NCI-H69 (cell line): ENCODE results near the gene VIPR1.
A peak's percentile ranks its signal among the peaks of the same experiment; 100 is the strongest.

ENCODE experiments used
- DNase-seq: peaks from one replicate; lab custom pipeline; 2025; lab: John Stamatoyannopoulos, UW

VIPR1 gene, protein sequence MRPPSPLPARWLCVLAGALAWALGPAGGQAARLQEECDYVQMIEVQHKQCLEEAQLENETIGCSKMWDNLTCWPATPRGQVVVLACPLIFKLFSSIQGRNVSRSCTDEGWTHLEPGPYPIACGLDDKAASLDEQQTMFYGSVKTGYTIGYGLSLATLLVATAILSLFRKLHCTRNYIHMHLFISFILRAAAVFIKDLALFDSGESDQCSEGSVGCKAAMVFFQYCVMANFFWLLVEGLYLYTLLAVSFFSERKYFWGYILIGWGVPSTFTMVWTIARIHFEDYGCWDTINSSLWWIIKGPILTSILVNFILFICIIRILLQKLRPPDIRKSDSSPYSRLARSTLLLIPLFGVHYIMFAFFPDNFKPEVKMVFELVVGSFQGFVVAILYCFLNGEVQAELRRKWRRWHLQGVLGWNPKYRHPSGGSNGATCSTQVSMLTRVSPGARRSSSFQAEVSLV

GRCh38 chr3:42502429-42503250, at the start of gene VIPR1:
VIPR1 (plus strand) TSS chr3:42502643; CDS start chr3:42502736, 93 bp downstream.
- peak; percentile 93 for DNase-seq

DNA sequence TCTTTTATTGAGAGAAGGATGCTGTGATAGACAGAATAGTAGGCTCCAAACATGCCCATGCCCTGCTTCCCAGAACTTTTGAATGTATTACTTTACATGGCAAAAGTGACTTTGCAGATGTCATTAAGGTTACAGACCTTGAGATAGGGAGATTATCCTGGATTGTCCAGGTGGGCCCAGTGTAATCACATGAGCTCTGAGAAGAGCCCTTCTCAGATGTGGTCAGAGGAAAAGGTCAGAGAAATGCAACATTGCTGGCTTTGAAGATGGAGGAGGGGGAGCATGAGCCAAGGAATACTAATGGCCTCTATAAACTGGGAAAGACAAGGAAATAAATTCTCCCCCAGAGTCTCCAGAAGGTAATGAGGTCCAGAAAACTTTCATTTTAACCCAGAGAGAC, 46.2 kb upstream of the VIPR1 start:
- no peak for DNase-seq

GRCh38 chr3:42459151-42459550, 43.3 kb upstream of the VIPR1 start:
- no peak for DNase-seq

GRCh38 chr3:42461762-42462161, 40.7 kb upstream of the VIPR1 start:
- no peak for DNase-seq

GRCh38 chr3:42463093-42463492, 39.4 kb upstream of the VIPR1 start:
- no peak for DNase-seq

DNA sequence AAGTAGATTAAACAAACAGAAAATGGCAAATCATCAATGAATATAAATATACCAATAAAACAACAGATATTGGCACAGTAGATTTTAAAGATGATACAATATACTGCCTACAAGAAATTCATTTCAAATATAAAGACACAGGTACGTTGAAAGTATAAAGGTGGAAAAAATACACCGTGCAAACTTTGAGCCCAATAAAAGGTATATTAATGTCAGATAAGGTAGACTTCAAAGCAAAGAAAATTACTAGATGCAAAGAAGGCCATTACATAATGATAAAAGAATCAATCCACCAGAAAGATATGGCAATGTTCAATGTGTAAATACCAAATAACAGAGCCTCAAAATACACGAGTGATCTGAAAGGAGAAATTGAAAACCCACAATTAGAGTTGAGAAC, 34.3 kb upstream of the VIPR1 start:
- DNase-seq, result no peak

DNA sequence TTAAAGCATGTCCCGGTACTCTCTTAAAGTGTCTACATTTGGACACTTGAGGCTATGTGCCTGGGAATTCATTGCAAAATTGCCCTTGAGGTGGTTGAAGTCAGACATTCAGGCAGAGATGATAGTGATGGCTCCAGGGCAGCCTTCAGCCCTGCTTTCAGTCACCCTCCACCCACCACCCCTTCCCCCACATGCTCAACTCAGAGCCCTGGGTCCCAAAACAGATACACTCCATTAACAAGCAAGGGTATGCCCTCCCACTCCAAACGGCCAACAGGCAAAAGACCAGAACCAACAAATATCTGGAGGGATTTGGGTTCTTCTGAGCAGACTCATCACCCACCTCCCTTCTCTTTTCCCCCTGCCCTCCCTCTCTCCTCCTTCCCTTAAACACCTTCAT, 29.9 kb upstream of the VIPR1 start:
- no peak for DNase-seq

DNA sequence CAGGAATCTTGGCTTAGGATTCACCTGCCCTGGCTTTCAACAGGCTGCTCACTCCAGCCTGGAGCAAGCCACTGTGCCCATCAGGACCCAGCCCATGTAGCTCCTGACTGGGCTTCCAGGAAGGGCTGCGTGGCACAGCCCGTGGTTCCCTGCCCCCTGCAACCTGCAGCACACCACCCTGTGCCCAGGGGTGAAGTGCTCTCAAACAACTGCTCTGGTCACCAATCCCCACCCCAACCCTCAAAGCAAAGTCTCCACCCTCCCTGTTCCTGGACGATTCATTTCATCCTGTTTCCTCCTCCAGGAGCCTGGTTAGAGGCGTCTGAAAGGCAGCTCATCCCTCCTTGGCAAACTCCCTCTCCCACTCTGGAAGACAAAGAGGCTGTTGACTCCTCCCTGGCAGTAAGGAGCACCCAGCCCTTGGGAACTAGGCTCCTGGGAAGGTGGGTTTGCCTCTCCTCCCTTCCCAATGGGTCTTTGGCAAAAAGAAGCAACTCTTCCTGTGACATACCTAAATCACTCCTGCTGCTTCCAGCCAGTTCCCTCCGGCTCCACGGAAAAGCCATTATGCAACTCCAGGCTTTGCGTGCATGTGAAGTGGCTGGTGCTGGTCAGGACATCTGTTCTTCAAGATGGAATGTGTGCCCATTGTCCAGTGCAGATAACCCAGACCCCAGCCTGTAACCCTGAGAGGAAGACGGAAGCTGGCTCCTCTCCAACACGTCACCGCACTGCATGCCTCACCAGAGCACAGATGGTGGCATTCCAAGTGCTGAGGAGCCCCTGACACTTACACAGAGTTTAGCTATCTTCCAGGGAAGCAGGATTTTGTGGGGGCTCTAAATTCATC, 29.1 kb upstream of the VIPR1 start:
- peak; percentile 45 for DNase-seq

DNA sequence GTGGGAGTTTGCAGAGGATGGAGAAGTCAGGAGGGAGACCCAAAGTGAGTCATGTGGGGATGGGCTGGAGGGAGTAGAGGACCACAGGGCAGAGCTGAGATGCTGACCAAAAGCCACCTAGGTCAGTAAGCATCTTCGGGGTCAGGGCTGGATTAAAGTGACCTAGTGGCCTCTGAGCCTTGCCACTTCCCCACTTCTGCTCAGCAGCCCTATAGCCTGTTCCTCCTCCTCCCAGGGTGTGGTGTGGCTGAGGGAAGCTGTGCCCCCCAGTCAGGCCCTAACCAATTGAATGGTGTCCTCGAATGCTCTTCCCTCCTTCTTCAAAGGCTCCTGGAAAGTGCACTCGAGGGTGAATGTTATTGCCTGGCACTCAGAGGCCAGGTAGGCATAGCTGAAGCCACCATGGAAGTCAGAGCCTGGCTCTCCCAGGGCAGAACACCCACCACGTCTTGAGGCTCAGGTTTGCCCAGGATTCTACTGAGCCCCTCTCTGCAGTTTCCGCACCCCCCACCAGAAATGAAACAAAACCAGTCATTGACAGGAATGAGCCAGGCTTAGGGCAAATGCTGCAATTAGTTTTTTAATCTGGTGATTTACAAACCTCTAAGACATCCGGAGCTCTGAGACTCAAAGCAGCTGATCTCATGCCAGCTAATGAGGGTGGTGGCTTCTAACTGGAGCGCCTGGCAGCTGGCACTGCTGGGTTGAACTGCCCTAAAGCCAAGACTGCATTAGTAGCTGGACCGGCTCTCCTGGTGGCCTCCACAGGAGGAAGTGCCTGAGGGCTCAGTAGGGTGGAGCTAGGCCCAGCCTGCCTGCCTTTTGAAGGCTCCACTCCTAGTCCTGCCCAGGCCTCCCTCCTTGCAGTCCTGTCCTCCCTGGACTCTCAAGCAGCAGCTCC, 26.0 kb upstream of the VIPR1 start:
- peak; percentile 85 for DNase-seq

GRCh38 chr3:42477696-42478095, 24.7 kb upstream of the VIPR1 start:
- no peak for DNase-seq

- DNase-seq, result no peak
Observed at GRCh38 chr3:42478830-42479229, 23.6 kb upstream of the VIPR1 start.

- DNase-seq, result no peak
Observed at GRCh38 chr3:42486814-42487565, 15.5 kb upstream of the VIPR1 start.

DNA sequence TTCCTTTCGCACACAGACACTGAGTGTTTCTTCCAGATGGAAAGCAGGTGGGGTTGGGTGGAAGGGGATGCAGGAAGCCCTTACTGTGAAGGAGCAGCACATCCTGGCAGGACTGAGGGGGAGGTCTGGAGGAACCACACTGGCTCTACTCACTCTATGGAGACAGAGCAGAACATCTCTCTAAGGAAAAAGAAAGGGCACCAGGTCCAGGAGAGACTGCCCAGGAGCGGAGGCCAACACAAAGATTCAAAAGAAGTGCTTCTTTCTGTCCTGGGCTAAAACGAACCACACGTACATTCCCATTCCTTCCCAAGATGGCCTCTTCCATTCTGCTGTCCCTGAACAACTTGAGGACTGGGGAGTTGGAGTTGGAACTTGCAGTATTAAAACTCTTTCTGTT, 13.8 kb upstream of the VIPR1 start:
- DNase-seq, result no peak

- no peak for DNase-seq
Observed at GRCh38 chr3:42489116-42489936, 13.1 kb upstream of the VIPR1 start.

DNA sequence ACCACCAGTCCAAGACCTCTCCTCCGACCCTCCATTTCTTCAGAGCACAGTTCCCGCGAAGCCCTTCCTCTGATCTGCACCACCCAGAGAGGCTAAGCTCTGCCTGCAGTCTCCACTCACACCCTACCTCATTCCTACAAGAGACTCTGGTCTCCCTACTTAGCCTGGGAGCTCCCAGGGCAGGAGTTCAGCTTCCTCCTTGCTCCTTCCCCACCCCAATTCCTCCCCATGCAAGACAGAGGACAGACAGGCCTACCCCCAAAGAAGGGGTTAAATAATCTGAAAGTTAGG, 12.6 kb upstream of the VIPR1 start:
- no peak for DNase-seq

DNA sequence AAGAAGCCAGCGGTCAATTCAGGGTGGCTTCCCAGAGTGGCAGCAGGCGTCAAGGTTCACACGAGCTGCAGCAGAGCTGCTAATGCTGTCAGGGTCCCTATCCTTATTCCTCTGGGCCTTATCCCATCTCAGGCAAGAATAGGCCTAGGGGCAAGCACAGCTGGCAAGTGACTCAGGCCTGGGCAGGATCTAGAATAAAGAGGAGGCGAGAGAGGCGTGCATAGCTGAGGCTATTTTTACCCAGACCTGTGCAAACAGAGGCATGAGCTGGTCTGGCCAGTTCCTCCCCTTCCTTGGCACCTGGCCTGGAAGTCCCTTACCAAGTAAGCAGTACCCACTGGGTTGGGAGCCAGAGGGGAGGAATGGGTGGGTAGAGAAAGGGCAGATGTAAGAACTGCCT, 12.2 kb upstream of the VIPR1 start:
- peak; percentile 88 for DNase-seq

DNA sequence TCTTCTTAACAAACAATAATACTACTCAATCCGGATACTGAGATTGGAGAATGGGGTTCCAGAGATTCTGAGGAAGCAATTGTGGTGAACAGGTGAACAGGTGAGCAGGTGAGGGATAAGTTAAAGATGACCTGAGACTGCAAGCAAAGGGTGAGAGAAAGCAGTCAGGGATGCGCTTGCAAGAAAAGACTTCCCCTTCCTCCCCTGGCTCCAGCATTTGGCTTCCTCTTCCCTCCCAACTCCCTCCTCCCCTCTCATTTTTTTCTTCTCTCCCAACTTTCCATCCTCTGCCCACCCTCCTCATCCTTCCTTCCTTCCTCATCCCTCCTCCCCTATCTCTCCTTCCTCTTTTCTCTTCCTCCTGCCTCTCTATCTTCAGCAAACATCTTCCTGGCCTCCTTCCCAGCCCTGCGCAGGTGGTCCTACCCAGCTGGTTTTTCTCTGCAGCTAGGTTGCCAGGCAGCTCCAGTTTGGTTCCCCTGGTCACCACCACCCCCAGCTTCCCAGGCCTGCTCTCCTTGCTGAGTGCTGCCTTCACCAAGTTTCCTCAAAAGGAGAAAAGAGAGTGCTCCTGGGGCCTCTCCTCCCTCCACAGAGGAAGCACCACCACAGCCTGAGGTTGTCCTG, 10.4 kb upstream of the VIPR1 start:
- peak; percentile 36 for DNase-seq

DNA sequence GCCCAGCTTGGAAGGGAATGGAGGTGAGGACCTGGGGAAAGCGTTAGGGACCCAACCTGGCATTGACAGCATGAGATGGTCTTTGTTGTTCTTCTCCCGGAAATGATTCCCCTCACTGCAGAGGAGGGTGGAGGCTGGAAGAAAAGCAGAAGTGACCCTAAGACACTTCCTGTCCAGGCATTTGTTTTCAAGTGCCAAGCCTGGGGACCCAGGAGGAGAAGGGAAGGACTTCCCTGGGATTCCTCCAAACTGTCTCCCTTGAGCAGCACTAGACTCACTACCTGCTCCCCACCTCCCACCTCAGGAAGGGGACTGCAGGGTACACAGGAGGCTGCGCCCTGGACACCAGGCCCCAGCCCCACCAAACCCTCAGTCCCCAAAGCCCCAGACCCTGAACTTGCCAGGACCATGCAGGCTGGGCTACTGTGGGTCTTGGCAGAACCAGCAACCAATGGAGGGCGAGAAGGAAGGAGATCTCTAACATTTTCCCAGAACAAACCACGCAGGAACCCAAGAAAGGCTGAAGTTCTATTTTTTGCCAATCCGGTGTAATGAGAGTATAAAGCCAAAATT, 9.8 kb upstream of the VIPR1 start:
- DNase-seq, result no peak
